Right lobe of liver (tissue), 4 donors: ENCODE data around the gene LHX2.

Experiments used
- CTCF ChIP-seq, 4 donors: fragments of 200-600 bp in 3 of 4; fragments of 450-650 bp in 1 of 4; IDR thresholded peaks; one replicate each; pipeline versions ENCODE4 v1.5.1 to v1.8.0; 2016 to 2022; ENCODE audit warnings: antibody characterized with exemption in 4 of 4, mild to moderate bottlenecking in 2 of 4
- POLR2A ChIP-seq: fragments of 450-650 bp; IDR thresholded peaks from one replicate; pipeline ENCODE4 v1.6.1; 2017; ENCODE audit warnings: antibody characterized with exemption, mild to moderate bottlenecking
- donor health status: DM: no; HTN: no; CAD: no.
- donor health status: DM: no; HTN: no; CAD: no.
- donor health status: DM: no; HTN: yes; CAD: no.

- no peak for TF ChIP-seq CTCF (IDR thresholded peaks at IDR 0.05)
- no peak for TF ChIP-seq POLR2A
Measured at GRCh38 chr9:124042201-124042721, 30.7 kb downstream of the LHX2 start.
